NT2/D1 (cell line): ENCODE results near the gene BEGAIN.

Experiments used
- SUZ12 ChIP-seq: IDR thresholded peaks from 2 replicates; pipeline ENCODE4 v1.6.1; 2011; ENCODE audit not compliant: insufficient read length, insufficient read depth; ENCODE audit errors: extremely low read depth
- YY1 ChIP-seq: IDR thresholded peaks from 2 replicates; pipeline ENCODE4 v1.6.1; 2011; ENCODE audit not compliant: insufficient read length, insufficient read depth
- ZNF274 ChIP-seq: IDR thresholded peaks from 2 replicates; pipeline ENCODE4 v1.6.1; 2011; ENCODE audit warnings: mild to moderate bottlenecking, low read depth, low read length

GRCh38 chr14:100536721-100537445 lies 50.3 kb downstream of the BEGAIN start:
- TF ChIP-seq YY1 (no peak), ZNF274 (no peak), SUZ12 (no peak)
